Adrenal gland (tissue), 12 donors: ENCODE results near the gene UBE3A. TPM values are rescaled to one million over a fixed set of nuclear protein-coding genes. Genes with fewer than 3 reads are reported as not detected.

ENCODE experiments used
- DNase-seq, 7 donors: peaks; one replicate each; pipeline ENCODE4 v3.0.0-alpha.2; 2019 to 2020
- H3K27ac ChIP-seq, 5 donors: fragments of 200-600 bp; sonication (generic) in 4 of 5; 1 replicate in 3 of 5; 2 replicates in 2 of 5; pipeline versions ENCODE4 v1.5.1 to v1.8.0; 2016 to 2020; ENCODE audit warnings: mild to moderate bottlenecking in 1 of 5
- H3K27me3 ChIP-seq: fragments of 200-600 bp; 2 replicates; pipeline ENCODE4 v1.8.0; 2021
- H3K36me3 ChIP-seq, 2 donors: fragments of 200-600 bp; replicated peaks in 1 of 2; 1 replicate in 1 of 2; 2 replicates in 1 of 2; pipeline versions ENCODE4 v1.5.1 to v1.8.0; 2018 to 2022
- H3K4me1 ChIP-seq, 2 donors: fragments of 200-600 bp; replicated peaks in 1 of 2; 1 replicate in 1 of 2; 2 replicates in 1 of 2; pipeline versions ENCODE4 v1.5.1 to v1.8.0; 2018 to 2021
- H3K4me3 ChIP-seq, 4 donors: fragments of 200-600 bp; sonication (generic) in 3 of 4; one replicate each; pipeline ENCODE4 v1.5.1; 2016 to 2018
- H3K9me3 ChIP-seq, 3 donors: fragments of 200-600 bp; sonication (generic) in 1 of 3; replicated peaks in 1 of 3; 1 replicate in 2 of 3; 2 replicates in 1 of 3; pipeline versions ENCODE4 v1.5.1 to v1.8.0; 2016 to 2021
- POLR2A ChIP-seq, 2 donors: fragments of 450-650 bp; IDR thresholded peaks; one replicate each; pipeline ENCODE4 v1.6.1; 2017; ENCODE audit warnings: antibody characterized with exemption in 2 of 2, mild to moderate bottlenecking in 2 of 2, moderate library complexity in 1 of 2
- WGBS, 4 donors: extraction: QIAGEN DNeasy Blood & Tissue Kit in 2 of 4; methylation state at CpG; one replicate each; pipeline versions ENCODE4 v1.1.5 to v1.1.7; 2013 to 2017; 5-methylcytosine and 5-hydroxymethylcytosine counted together
- intact Hi-C, 2 donors: fragments of 100-400 bp; cut with DNase I; formaldehyde crosslinking; loops; one replicate each; pipeline versions ENCODE4 v1.14.1 to v1.15.0; 2022 to 2023
- polyA plus RNA-seq, 3 donors: library from polyadenylated mRNA; stranded (reverse); fragments of 200-250 nt in 2 of 3; fragments of 350-450 nt in 1 of 3; fragmentation: Illumina TruSeq in 1 of 3; extraction: RNeasy Lipid Tissue Mini Kit (QIAGEN cat#74804) in 1 of 3; gene quantifications; one replicate each; pipeline ENCODE4 v1.2.3, GENCODE V29; 2013 to 2014
- total RNA-seq, 9 donors: library from RNA; depleted of rRNA in 4 of 9; stranded (reverse); fragments of >200 nt in 4 of 9; fragments of 120-200 nt in 1 of 9; fragmentation: NEBNext Ultra II Directional in 1 of 9; extraction: Animal tissue kit (Norgen Biotek cat#: 25700) in 1 of 9; gene quantifications; one replicate each; pipeline versions ENCODE4 v1.1.0 to v1.2.4, GENCODE V29; 2013 to 2023
- TF ChIP-seq, protein P1 (sequence below), 6 experiments: fragments of 450-650 bp in 4 of 6; fragments of 200-600 bp in 2 of 6; sonication (generic) in 1 of 6; IDR thresholded peaks; 1 replicate in 5 of 6; 2 replicates in 1 of 6; pipeline versions ENCODE4 v1.5.1 to v1.8.0; 2016 to 2021; ENCODE audit warnings: antibody characterized with exemption in 6 of 6, mild to moderate bottlenecking in 2 of 6, moderate library complexity in 1 of 6
- donor health status: healthy with polysubstance abuse.
- donor health status: Bipolar disorder and iron deficiency.
- donor health status: DM: yes; HTN: yes; CAD: no.
- donor health status: DM: no; HTN: no; CAD: no.
- donor health status: DM: no; HTN: no; CAD: no.
- donor health status: DM: yes; HTN: yes; CAD: no.

UBE3A gene
- total and polyA plus RNA-seq, 12 donors = 19.6 to 114 (median 77.5) TPM

DNA sequence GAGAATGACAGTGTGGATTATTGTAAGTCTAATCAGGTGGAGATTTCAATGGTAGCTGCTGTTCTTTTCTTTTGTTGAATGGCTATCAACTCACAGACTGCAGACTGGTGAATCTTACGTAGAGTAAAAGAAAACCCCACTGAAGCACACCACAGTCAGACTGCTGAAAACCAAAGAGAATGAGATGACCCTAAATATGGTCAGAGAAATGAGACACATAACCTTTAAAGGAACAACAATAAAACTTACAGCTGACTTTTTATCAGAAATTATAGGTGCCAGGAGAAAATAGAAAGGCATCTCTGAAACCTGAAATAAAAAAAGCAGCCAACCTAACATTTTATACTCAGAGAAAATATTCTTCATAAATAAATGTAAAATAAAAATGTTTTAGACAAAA lies 12.7 kb upstream of the UBE3A start:
- Histone ChIP-seq H3K27ac (no peak overlapping the region), H3K4me3 (no peak overlapping the region), H3K4me1 (no peaks in the 10 kb centered on the region), H3K9me3 (peaks cover 0 to 8% (median 4%) of the 10 kb centered on the region in 3 donors), H3K27me3 (no peaks in the 10 kb centered on the region), H3K36me3 (no peaks in the 10 kb centered on the region)
- no peak for DNase-seq
- 97 to 100% (median 99%) methylated on average over 1 of the region's 1 CpG for WGBS, 4 donors
- TF ChIP-seq POLR2A (IDR thresholded peaks at IDR 0.05) = no peak
- TF ChIP-seq, protein P1, sequence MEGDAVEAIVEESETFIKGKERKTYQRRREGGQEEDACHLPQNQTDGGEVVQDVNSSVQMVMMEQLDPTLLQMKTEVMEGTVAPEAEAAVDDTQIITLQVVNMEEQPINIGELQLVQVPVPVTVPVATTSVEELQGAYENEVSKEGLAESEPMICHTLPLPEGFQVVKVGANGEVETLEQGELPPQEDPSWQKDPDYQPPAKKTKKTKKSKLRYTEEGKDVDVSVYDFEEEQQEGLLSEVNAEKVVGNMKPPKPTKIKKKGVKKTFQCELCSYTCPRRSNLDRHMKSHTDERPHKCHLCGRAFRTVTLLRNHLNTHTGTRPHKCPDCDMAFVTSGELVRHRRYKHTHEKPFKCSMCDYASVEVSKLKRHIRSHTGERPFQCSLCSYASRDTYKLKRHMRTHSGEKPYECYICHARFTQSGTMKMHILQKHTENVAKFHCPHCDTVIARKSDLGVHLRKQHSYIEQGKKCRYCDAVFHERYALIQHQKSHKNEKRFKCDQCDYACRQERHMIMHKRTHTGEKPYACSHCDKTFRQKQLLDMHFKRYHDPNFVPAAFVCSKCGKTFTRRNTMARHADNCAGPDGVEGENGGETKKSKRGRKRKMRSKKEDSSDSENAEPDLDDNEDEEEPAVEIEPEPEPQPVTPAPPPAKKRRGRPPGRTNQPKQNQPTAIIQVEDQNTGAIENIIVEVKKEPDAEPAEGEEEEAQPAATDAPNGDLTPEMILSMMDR (IDR thresholded peaks at IDR 0.05) = no peak
- intact Hi-C loops = no loop called here

DNA sequence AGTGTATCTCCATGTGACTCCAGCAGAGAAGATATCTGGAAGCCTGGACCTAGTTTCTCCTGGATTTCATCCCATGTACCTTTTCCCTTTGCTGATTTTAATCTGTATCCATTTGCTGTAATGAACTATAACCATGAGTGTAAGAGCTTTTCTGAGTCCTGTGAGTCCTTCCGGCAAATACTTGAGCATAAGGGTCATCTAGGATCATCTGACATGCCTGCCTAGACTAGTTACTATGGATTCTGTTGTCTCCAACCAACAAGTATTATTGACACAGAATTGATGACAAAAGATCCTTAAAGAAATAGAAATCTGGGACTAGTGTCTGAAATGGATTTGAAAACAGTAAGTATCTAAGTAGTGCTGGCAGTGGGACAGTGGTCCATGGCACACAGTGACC lies 11.3 kb upstream of the UBE3A start:
- H3K4me1 ChIP-seq = no peaks in the 10 kb centered on the region
- no peak overlapping the region for H3K4me3 ChIP-seq
- TF ChIP-seq, protein P1 (IDR thresholded peaks at IDR 0.05) = no peak
- TF ChIP-seq POLR2A (IDR thresholded peaks at IDR 0.05) = no peak
- peaks cover 0 to 8% (median 4%) of the 10 kb centered on the region in 3 donors for H3K9me3 ChIP-seq
- intact Hi-C loops = no loop called here
- no peaks in the 10 kb centered on the region for H3K27me3 ChIP-seq
- WGBS, 4 donors = 92 to 100% (median 95%) methylated on average over 1 of the region's 1 CpG
- no peak overlapping the region for H3K27ac ChIP-seq
- H3K36me3 ChIP-seq = no peaks in the 10 kb centered on the region
- no peak for DNase-seq

DNA sequence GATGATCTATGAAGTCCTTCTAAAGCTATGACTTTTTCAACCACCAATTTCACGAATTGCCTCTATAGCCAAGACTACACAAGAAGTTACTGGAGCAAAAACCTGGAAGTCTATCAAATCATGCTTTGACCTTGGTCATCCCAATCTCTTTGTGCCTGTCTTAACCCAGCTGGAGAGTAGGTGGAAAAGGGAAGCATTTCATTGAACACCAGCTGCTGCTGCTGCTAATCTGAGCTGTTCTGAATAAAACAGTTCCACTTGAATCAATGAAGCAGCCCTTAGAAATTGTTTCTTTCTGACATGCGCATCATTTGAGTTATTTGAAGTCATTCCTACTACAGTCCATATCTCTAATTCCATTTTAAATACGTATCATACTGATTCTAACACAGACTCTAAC lies 7.3 kb upstream of the UBE3A start:
- 87 to 92% (median 89%) methylated on average over 3 of the region's 3 CpGs for WGBS, 4 donors
- Histone ChIP-seq H3K27ac (no peak overlapping the region), H3K4me3 (no peak overlapping the region), H3K27me3 (no peaks in the 10 kb centered on the region), H3K4me1 (no peaks in the 10 kb centered on the region), H3K9me3 (peaks cover 0 to 4% (median 0%) of the 10 kb centered on the region in 3 donors), H3K36me3 (no peaks in the 10 kb centered on the region)
- intact Hi-C loops = no loop called here
- no peak for TF ChIP-seq POLR2A (IDR thresholded peaks at IDR 0.05)
- TF ChIP-seq, protein P1 (IDR thresholded peaks at IDR 0.05) = no peak
- DNase-seq = no peak

DNA sequence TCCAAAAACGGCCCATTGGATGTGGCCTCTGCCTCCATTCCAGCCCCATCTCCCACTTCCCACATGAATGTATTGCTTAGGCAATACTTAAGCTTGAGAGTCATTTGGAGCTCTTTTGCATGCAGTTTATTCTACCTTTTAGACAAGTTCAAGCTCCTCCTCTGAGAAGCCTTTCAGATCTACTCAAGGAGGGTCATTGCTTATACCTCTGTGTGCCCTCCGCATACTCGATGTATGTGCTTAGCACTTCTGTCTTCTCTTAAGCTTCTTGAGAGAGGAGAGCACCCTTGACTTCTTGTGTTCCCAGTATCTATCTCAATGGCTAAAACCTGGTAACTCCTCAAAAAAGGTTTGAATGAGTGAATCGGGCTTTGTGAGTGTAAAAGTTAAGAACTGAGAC lies 6.6 kb upstream of the UBE3A start:
- no peak for TF ChIP-seq POLR2A (IDR thresholded peaks at IDR 0.05)
- TF ChIP-seq, protein P1 (IDR thresholded peaks at IDR 0.05) = no peak
- Histone ChIP-seq H3K36me3 (no peaks in the 10 kb centered on the region), H3K27ac (no peak overlapping the region), H3K4me1 (no peaks in the 10 kb centered on the region), H3K27me3 (no peaks in the 10 kb centered on the region), H3K4me3 (no peak overlapping the region), H3K9me3 (peaks cover 0 to 4% (median 0%) of the 10 kb centered on the region in 3 donors)
- 86 to 93% (median 89%) methylated on average over 4 of the region's 4 CpGs for WGBS, 4 donors
- no peak for DNase-seq
- intact Hi-C loops = no loop called here
